ENCODE results near the gene TUBGCP6. TPM values are rescaled to one million over a fixed set of nuclear protein-coding genes. Genes with fewer than 3 reads are reported as not detected.
A peak's percentile ranks its signal among the peaks of the same experiment; 100 is the strongest.
"Not testable (repeated sequence)": the region's sequence is repeated elsewhere in the genome, so short reads cannot be mapped to it uniquely, and the experiment has no call there.

The TUBGCP6 gene
- total RNA-seq, 4 donors from 2014 or later: 51.5 to 163 (median 111) TPM

DNA sequence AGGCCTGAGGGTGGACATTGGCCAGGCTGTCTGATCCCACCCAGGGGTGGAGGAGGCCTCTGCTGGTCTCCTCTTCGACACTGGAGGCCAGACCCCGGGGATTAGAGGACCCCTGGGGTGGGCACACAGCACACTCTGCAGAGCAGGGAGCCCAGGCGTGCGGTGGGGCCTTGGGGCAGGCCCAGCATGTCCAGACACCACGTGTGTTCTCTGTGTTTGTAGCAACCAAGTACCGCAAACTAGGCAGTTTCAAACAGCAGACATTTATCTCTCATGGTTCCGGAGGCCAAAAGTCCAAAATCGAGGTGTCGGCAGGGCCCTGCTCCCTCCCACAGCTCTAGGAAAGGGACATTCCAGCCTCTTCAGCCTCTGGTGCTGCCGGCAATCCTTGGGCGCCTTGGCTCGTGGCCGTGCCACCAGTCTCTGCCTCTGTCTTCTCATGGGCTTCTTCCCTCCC, 72.8 kb downstream of the TUBGCP6 start:
- H3K9me3 ChIP-seq: no peaks in the 10 kb centered on the region
- H3K4me1 ChIP-seq: peaks cover 0 to 14% (median 4%) of the 10 kb centered on the region in 4 donors
- no peaks in the 10 kb centered on the region for H3K36me3 ChIP-seq
- TF ChIP-seq, protein P1, sequence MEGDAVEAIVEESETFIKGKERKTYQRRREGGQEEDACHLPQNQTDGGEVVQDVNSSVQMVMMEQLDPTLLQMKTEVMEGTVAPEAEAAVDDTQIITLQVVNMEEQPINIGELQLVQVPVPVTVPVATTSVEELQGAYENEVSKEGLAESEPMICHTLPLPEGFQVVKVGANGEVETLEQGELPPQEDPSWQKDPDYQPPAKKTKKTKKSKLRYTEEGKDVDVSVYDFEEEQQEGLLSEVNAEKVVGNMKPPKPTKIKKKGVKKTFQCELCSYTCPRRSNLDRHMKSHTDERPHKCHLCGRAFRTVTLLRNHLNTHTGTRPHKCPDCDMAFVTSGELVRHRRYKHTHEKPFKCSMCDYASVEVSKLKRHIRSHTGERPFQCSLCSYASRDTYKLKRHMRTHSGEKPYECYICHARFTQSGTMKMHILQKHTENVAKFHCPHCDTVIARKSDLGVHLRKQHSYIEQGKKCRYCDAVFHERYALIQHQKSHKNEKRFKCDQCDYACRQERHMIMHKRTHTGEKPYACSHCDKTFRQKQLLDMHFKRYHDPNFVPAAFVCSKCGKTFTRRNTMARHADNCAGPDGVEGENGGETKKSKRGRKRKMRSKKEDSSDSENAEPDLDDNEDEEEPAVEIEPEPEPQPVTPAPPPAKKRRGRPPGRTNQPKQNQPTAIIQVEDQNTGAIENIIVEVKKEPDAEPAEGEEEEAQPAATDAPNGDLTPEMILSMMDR (IDR thresholded peaks at IDR 0.05): no peak
- TF ChIP-seq POLR2A (IDR thresholded peaks at IDR 0.05): no peak
- no peak overlapping the region for H3K27ac ChIP-seq
- no peak for DNase-seq
- H3K4me3 ChIP-seq: no peak overlapping the region
- H3K27me3 ChIP-seq: peaks cover 0 to 18% of the 10 kb centered on the region in 2 donors

DNA sequence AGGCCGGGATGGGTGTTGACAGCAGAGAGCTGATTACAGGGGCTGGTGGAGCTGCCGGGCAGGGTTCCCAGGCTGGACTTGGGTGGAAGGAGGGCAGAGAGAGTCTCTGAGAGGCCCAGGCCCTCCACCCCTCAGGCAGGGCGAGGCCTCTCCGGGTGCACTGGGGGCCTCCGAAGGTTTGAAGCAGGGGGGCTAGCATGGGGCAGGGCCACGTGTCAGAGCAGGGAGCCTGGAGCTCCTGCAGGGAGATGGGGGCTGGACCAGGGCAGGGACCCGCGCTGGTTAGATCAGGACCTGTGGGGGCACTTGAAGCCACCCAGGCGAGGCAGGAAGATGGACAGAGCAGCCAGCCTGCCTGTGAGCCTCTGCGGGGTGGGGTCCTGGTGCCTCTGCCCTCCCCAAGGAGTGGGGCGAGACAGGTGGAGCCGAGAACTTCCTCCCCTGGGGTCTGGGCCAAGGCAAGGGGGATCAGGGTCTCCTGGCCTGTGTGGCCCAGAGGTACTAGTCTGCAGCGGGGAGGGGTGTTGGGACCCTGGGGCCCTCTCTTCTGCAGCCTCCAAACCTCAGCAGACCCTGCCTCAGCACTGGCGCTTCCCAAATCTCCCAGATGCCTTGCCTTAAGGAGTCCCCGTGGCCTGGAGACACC, 73.4 kb downstream of the TUBGCP6 start:
- TF ChIP-seq, protein P1 (IDR thresholded peaks at IDR 0.05): no peak
- TF ChIP-seq POLR2A (IDR thresholded peaks at IDR 0.05): no peak
- no peak overlapping the region for H3K27ac ChIP-seq
- no peaks in the 10 kb centered on the region for H3K9me3 ChIP-seq
- H3K4me1 ChIP-seq: peaks cover 0 to 14% (median 4%) of the 10 kb centered on the region in 4 donors
- no peak for DNase-seq
- peak overlapping the region in 1 of 4 donors; percentile 58 for H3K4me3 ChIP-seq
- peaks cover 0 to 18% of the 10 kb centered on the region in 2 donors for H3K27me3 ChIP-seq
- no peaks in the 10 kb centered on the region for H3K36me3 ChIP-seq

DNA sequence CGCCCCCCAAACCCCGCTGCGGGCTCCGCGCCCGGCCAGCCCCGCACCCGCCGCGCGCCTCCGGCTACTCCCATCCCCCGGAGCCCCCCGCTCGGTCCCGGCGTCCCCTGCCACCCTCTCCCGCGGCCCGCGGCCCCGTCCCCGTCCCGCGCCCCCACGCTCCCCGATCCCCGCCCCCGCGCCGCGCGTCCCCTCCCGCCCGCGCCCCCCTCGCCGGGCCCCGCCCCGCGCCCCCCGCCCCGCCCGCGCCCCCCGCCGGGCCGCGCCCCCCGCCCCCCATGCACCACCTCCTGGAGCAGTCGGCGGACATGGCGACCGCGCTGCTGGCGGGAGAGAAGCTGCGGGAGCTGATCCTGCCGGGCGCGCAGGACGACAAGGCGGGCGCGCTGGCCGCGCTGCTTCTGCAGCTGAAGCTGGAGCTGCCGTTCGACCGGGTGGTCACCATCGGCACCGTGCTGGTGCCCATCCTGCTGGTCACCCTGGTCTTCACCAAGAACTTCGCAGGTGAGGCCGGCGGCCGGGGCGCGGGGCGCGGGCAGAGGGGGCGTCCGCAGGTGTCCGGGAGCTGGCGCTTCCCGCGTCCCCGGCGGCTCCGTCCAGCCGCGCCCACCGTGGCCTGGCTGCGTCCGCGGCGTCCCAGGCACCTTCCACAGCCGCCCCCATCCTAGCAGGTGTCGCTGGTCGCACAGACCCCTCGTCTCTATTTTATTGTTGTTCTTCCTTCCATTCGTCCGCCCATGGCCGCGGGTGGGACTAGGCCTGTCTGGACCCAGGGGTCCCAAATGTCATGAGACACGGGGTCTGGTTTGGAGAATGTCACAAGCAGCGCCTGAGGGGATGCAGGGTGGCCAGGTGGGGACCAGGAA, 74.1 kb downstream of the TUBGCP6 start, which contains the start of gene PANX2:
PANX2 (plus strand) TSS at position 279 of the 866 bp plus-strand sequence; CDS start at position 279, 0 bp downstream.
- TF ChIP-seq, protein P1 (IDR thresholded peaks at IDR 0.05): no peak
- TF ChIP-seq POLR2A (IDR thresholded peaks at IDR 0.05): no peak
- no peak within 1 kb of the TSS for H3K27ac ChIP-seq
- H3K4me3 ChIP-seq: peak within 1 kb of the TSS; percentile 17 to 60 (median 55)
- H3K27me3 ChIP-seq: peaks cover 0 to 18% of the 10 kb centered on the region in 2 donors
- DNase-seq: no peak
- peaks cover 0 to 14% (median 4%) of the 10 kb centered on the region in 4 donors for H3K4me1 ChIP-seq
- no peaks in the 10 kb centered on the region for H3K9me3 ChIP-seq
- H3K36me3 ChIP-seq: no peaks in the 10 kb centered on the region

DNA sequence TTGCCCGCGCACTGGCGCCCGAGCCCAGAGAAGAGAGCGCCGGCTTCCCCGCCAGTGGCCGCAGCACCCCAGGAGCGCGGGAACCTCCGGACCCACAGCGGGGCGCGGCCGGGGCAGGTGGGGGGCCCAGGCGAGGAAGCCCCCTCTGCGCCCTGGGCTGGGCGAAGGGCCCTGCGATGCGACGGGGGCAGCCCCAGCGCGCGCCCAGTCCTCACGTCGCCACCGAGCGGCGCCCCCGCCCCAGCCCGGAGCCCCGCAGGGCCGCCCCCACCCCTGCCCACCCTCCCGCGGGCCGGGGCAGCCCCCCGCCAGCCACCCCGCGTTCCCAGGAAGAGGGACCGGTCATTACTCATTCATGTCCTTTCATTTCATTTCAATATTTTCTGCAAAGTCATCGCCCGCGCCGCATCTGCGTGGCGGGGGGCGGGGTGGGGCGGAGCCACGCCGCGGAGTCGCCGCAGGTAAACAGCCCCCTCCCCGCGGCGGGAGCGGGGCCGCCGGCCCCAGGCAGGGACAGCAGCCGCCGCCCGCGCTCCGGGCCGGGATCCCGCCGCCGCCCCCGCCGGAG, 75.0 kb downstream of the TUBGCP6 start:
- Histone ChIP-seq H3K36me3 (no peaks in the 10 kb centered on the region), H3K27ac (no peak overlapping the region), H3K27me3 (peaks cover 0 to 18% of the 10 kb centered on the region in 2 donors), H3K4me3 (peak overlapping the region; percentile 17 to 60 (median 55)), H3K9me3 (no peaks in the 10 kb centered on the region), H3K4me1 (peaks cover 0 to 14% (median 4%) of the 10 kb centered on the region in 4 donors)
- TF ChIP-seq, protein P1 (IDR thresholded peaks at IDR 0.05): no peak
- no peak for TF ChIP-seq POLR2A (IDR thresholded peaks at IDR 0.05)
- DNase-seq: no peak

DNA sequence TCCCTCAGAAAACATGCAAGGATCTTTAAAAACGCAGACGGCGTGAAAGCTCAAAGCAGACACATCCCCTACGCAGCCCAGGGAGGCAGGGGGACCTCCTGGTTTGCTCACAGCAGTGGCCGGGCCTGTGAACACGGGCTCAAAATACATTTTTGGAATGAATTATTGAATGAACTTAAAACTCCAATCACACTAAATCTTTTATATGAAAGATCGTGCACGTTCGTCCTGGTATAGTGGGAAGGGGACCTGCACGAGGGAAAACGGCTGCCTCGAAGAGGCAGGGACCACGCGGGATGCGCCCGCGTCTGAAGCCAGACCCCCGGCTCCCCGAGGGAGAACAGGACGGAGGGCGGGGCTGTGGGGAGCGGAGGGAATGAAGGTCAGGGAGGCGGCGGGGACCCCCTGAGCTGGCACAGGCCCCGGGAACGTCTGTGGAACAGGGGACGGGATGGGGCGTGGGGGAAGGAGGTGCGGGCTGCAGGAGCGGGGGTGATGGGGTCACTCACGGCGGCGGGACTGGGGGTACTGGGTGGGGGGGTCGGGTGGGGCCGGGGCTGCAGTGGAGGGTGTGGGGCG, 75.6 kb downstream of the TUBGCP6 start:
- Histone ChIP-seq H3K27me3 (peaks cover 0 to 18% of the 10 kb centered on the region in 2 donors), H3K36me3 (no peaks in the 10 kb centered on the region), H3K9me3 (no peaks in the 10 kb centered on the region), H3K4me1 (peaks cover 0 to 14% (median 4%) of the 10 kb centered on the region in 4 donors), H3K27ac (no peak overlapping the region), H3K4me3 (peak overlapping the region in 3 of 4 donors; percentile 52 to 60 (median 58))
- no peak for DNase-seq
- TF ChIP-seq, protein P1 (IDR thresholded peaks at IDR 0.05): no peak
- TF ChIP-seq POLR2A (IDR thresholded peaks at IDR 0.05): no peak

DNA sequence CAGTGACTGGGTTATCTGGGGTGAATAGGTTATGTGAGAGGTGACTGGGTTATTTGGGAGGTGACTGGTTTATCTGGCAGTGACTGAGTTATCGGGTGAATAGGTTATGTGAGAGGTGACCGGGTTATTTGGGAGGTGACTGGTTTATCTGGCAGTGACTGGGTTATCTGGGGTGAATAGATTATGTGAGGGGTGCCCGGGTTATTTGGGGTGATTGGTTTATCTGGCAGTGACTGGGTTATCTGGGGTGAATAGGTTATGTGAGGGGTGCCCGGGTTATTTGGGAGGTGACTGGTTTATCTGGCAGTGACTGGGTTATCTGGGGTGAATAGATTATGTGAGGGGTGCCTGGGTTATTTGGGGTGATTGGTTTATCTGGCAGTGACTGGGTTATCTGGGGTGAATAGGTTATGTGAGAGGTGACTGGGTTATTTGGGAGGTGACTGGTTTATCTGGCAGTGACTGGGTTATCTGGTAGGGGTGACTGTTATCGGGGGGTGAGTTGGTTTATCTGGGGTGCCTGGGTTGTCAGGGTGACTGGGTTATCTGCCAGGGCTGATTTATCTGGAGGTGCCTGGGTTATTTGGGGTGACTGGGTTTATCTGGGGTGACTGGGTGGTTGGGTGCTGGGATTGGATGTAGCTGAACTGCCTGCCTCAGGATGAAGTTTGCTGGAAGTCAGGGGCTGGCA, 76.2 kb downstream of the TUBGCP6 start:
- peaks cover 0 to 14% (median 4%) of the 10 kb centered on the region in 4 donors for H3K4me1 ChIP-seq
- H3K36me3 ChIP-seq, H3K27ac ChIP-seq, H3K4me3 ChIP-seq, H3K9me3 ChIP-seq, DNase-seq: not testable (repeated sequence)
- H3K27me3 ChIP-seq: peaks cover 0 to 18% of the 10 kb centered on the region in 2 donors
